Smooth muscle cell of the brain vasculature (primary cell): Measurements from ENCODE around the gene MYOCOS.
"Not testable (repeated sequence)": the region's sequence is repeated elsewhere in the genome, so short reads cannot be mapped to it uniquely, and the experiment has no call there.

Experiments used
- DNase-seq: peaks from one replicate; pipeline ENCODE4 v3.0.0-alpha.2; 2012; ENCODE audit warnings: low read depth, low spot score

The MYOCOS gene

GRCh38 chr1:171622152-171622462 lies at the start of gene MYOCOS:
Gene MYOCOS, plus strand, starts transcription at chr1:171622243. Its CDS starts 1,641 bp downstream, at chr1:171623884.
- DNase-seq: no peak

GRCh38 chr1:171576144-171576543 lies 45.9 kb upstream of the MYOCOS start:
- no peak for DNase-seq

- DNase-seq: no peak
Measured at GRCh38 chr1:171581226-171581625, 40.8 kb upstream of the MYOCOS start.

- no peak for DNase-seq
Measured at GRCh38 chr1:171581766-171582165, 40.3 kb upstream of the MYOCOS start.

- DNase-seq: no peak
Measured at GRCh38 chr1:171582589-171582988, 39.5 kb upstream of the MYOCOS start.

GRCh38 chr1:171583591-171584201 lies 38.3 kb upstream of the MYOCOS start:
- no peak for DNase-seq

GRCh38 chr1:171585715-171586114 lies 36.3 kb upstream of the MYOCOS start:
- DNase-seq: no peak

- no peak for DNase-seq
Measured at GRCh38 chr1:171588230-171588629, 33.8 kb upstream of the MYOCOS start.

- DNase-seq: no peak
Measured at GRCh38 chr1:171590022-171590421, 32.0 kb upstream of the MYOCOS start.

- DNase-seq: no peak
Measured at GRCh38 chr1:171595324-171595723, 26.7 kb upstream of the MYOCOS start.

- DNase-seq: no peak
Measured at GRCh38 chr1:171596119-171596518, 25.9 kb upstream of the MYOCOS start.

- DNase-seq: no peak
Measured at GRCh38 chr1:171596705-171597104, 25.3 kb upstream of the MYOCOS start.

GRCh38 chr1:171597203-171597602 lies 24.8 kb upstream of the MYOCOS start:
- no peak for DNase-seq

- DNase-seq: not testable (repeated sequence)
Measured at GRCh38 chr1:171600310-171600709, 21.7 kb upstream of the MYOCOS start.

GRCh38 chr1:171600862-171601261 lies 21.2 kb upstream of the MYOCOS start:
- no peak for DNase-seq

- not testable (repeated sequence) for DNase-seq
Measured at GRCh38 chr1:171603042-171603441, 19.0 kb upstream of the MYOCOS start.

- no peak for DNase-seq
Measured at GRCh38 chr1:171606402-171606941, 15.6 kb upstream of the MYOCOS start.

GRCh38 chr1:171610385-171610784 lies 11.7 kb upstream of the MYOCOS start:
- DNase-seq: no peak

GRCh38 chr1:171611306-171611705 lies 10.7 kb upstream of the MYOCOS start:
- no peak for DNase-seq

GRCh38 chr1:171613282-171613681 lies 8.8 kb upstream of the MYOCOS start:
- DNase-seq: no peak

- not testable (repeated sequence) for DNase-seq
Measured at GRCh38 chr1:171615122-171615906, 6.7 kb upstream of the MYOCOS start.

- no peak for DNase-seq
Measured at GRCh38 chr1:171616586-171616985, 5.5 kb upstream of the MYOCOS start.
